Right lobe of liver (tissue), 6 donors: ENCODE data around the gene TAGLN3. TPM values are rescaled to one million over a fixed set of nuclear protein-coding genes. Genes with fewer than 3 reads are reported as not detected.
A peak's percentile ranks its signal among the peaks of the same experiment; 100 is the strongest.

Source experiments
- ATAC-seq, 4 donors: fragments of 200-7000 bp; cut with Tn5 transposase; one replicate each; pipeline ENCODE4 v1.9.1; 2020; ENCODE audit warnings: mild to moderate bottlenecking in 4 of 4, moderate library complexity in 4 of 4
- DNase-seq, 3 donors: peaks; one replicate each; pipeline ENCODE4 v3.0.0-alpha.2; 2020
- H3K27ac ChIP-seq, 3 donors: fragments of 200-600 bp; one replicate each; pipeline ENCODE4 v1.8.0; 2022
- H3K27me3 ChIP-seq, 2 donors: fragments of 200-600 bp; one replicate each; pipeline ENCODE4 v1.8.0; 2022
- H3K36me3 ChIP-seq, 4 donors: fragments of 200-600 bp; sonication (generic) in 1 of 4; one replicate each; pipeline versions ENCODE4 v1.5.1 to v1.8.0; 2017 to 2022; ENCODE audit warnings: control low read depth in 1 of 4
- H3K4me1 ChIP-seq, 4 donors: fragments of 200-600 bp; sonication (generic) in 1 of 4; one replicate each; pipeline versions ENCODE4 v1.5.1 to v1.8.0; 2017 to 2022; ENCODE audit warnings: control low read depth in 1 of 4
- H3K4me3 ChIP-seq, 3 donors: fragments of 200-600 bp; one replicate each; pipeline ENCODE4 v1.8.0; 2022
- H3K9me3 ChIP-seq, 4 donors: fragments of 200-600 bp; sonication (generic) in 1 of 4; one replicate each; pipeline versions ENCODE4 v1.5.1 to v1.8.0; 2017 to 2022; ENCODE audit warnings: control low read depth in 1 of 4
- CTCF ChIP-seq, 4 donors: fragments of 200-600 bp in 3 of 4; fragments of 450-650 bp in 1 of 4; IDR thresholded peaks; one replicate each; pipeline versions ENCODE4 v1.5.1 to v1.8.0; 2016 to 2022; ENCODE audit warnings: antibody characterized with exemption in 4 of 4, mild to moderate bottlenecking in 2 of 4
- POLR2A ChIP-seq: fragments of 450-650 bp; IDR thresholded peaks from one replicate; pipeline ENCODE4 v1.6.1; 2017; ENCODE audit warnings: antibody characterized with exemption, mild to moderate bottlenecking
- WGBS: methylation state at CpG from one replicate; pipeline ENCODE4 v1.1.6; 2018; ENCODE audit warnings: low coverage, low lambda C conversion rate; ENCODE audit not compliant: insufficient coverage; ENCODE audit errors: missing lambda C conversion rate; 5-methylcytosine and 5-hydroxymethylcytosine counted together
- intact Hi-C, 2 donors: fragments of 100-400 bp; cut with DNase I; formaldehyde crosslinking; loops; one replicate each; pipeline versions ENCODE4 v1.11.2 to v1.14.1; 2022
- total RNA-seq, 6 experiments: library from RNA; depleted of rRNA in 2 of 6; stranded (reverse); fragments of >200 nt in 2 of 6; fragmentation: NEBNext Ultra II Directional in 3 of 6; extraction: Animal tissue kit (Norgen Biotek cat#: 25700) in 3 of 6; gene quantifications; one replicate each; pipeline versions ENCODE4 v1.1.0 to v1.2.4, GENCODE V29; 2016 to 2023
- donor health status: DM: no; HTN: yes; CAD: no.
- donor health status: DM: no; HTN: no; CAD: no.
- donor health status: DM: no; HTN: no; CAD: no.
- donor health status: DM: no; HTN: yes; CAD: no.
- donor health status: DM: no; HTN: yes; CAD: no.

TAGLN3 gene
- total RNA-seq, 6 experiments from 2014 or later: not detected

GRCh38 chr3:111967068-111967467 lies 31.7 kb upstream of the TAGLN3 start:
- DNase-seq (no peak), ATAC-seq (peak; percentile 52 to 76 (median 60))
- Histone ChIP-seq H3K4me1 (peaks cover 0 to 14% (median 2%) of the 10 kb centered on the region in 4 donors), H3K27ac (peak overlapping the region; percentile 26 to 44 (median 34)), H3K27me3 (no peaks in the 10 kb centered on the region), H3K9me3 (no peaks in the 10 kb centered on the region), H3K36me3 (peaks cover 0 to 13% (median 0%) of the 10 kb centered on the region in 4 donors), H3K4me3 (no peak overlapping the region)
- WGBS: 5% methylated on average over 3 of the region's 3 CpGs
- TF ChIP-seq CTCF (IDR thresholded peaks at IDR 0.05): no peak
- no peak for TF ChIP-seq POLR2A
- intact Hi-C loops: loop anchor here in 1 of 2 donors (5.0 kb wide), 1 partner anchor 250 kb away; no protein-coding TSS in a partner anchor

GRCh38 chr3:111967651-111968274 lies 31.0 kb upstream of the TAGLN3 start:
- Histone ChIP-seq H3K27ac (peak overlapping the region; percentile 26 to 44 (median 34)), H3K4me3 (no peak overlapping the region), H3K27me3 (no peaks in the 10 kb centered on the region), H3K9me3 (no peaks in the 10 kb centered on the region), H3K36me3 (peaks cover 0 to 7% (median 0%) of the 10 kb centered on the region in 4 donors), H3K4me1 (peaks cover 0 to 14% (median 2%) of the 10 kb centered on the region in 4 donors)
- peak; percentile 77 to 84 (median 79) for DNase-seq
- peak; percentile 95 to 98 (median 97) for ATAC-seq
- TF ChIP-seq POLR2A (no peak), CTCF (IDR thresholded peaks at IDR 0.05) (peak; percentile 83 to 88 (median 84))
- 5% methylated on average over 8 of the region's 8 CpGs for WGBS
- intact Hi-C loops: loop anchor here in 1 of 2 donors (5.0 kb wide), 1 partner anchor 250 kb away; no protein-coding TSS in a partner anchor

- DNase-seq (no peak), ATAC-seq (peak in 3 of 4 donors; percentile 22 to 61 (median 44))
- Histone ChIP-seq H3K36me3 (peaks cover 0 to 4% (median 0%) of the 10 kb centered on the region in 4 donors), H3K27me3 (no peaks in the 10 kb centered on the region), H3K27ac (peak overlapping the region in 1 of 3 donors; percentile 20), H3K9me3 (no peaks in the 10 kb centered on the region), H3K4me3 (no peak overlapping the region), H3K4me1 (peaks cover 0 to 14% (median 2%) of the 10 kb centered on the region in 4 donors)
- 33% methylated on average over 5 of the region's 5 CpGs for WGBS
- intact Hi-C loops: loop anchor here in 1 of 2 donors (5.0 kb wide), 1 partner anchor 251 kb away; no protein-coding TSS in a partner anchor
- TF ChIP-seq CTCF (IDR thresholded peaks at IDR 0.05): no peak
- no peak for TF ChIP-seq POLR2A
These were observed 30.2 kb upstream of the TAGLN3 start for GRCh38 chr3:111968319-111969054.

DNA sequence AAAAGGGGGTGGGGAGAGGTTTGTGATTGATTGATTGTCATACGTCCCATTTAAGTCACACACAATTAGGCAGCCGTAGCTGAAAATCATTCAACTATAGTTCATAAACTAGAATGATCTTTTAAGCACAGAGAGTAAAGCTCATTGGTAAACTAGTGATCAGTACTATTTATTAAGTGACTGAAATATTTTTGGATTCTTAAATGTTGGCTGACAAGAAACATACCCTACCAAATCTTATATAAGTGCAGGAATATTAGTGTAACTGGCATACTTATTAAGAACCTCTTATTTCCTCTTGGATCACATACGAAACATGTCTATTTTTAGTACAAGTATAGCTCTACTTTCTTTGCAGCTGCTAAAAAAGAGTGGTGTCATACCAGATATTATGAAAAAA lies 28.3 kb upstream of the TAGLN3 start:
- WGBS: 84% methylated on average over 3 of the region's 3 CpGs
- intact Hi-C loops: no loop called here
- H3K4me1 ChIP-seq: peaks cover 0 to 14% (median 2%) of the 10 kb centered on the region in 4 donors
- H3K4me3 ChIP-seq: no peak overlapping the region
- no peaks in the 10 kb centered on the region for H3K27me3 ChIP-seq
- no peak for ATAC-seq
- H3K36me3 ChIP-seq: no peaks in the 10 kb centered on the region
- TF ChIP-seq POLR2A (no peak), CTCF (IDR thresholded peaks at IDR 0.05) (no peak)
- DNase-seq: no peak
- H3K27ac ChIP-seq: no peak overlapping the region
- no peaks in the 10 kb centered on the region for H3K9me3 ChIP-seq
